ENCODE measurements around the gene OLFML2A.

The OLFML2A gene

GRCh38 chr9:124755061-124755460 lies 21.9 kb upstream of the OLFML2A start:
- no peak for TF ChIP-seq CTCF (IDR thresholded peaks at IDR 0.05)
- Histone ChIP-seq H3K4me3 (ENCODE audit: low read depth, low read length) (no peak overlapping the region), H3K27ac (no peak overlapping the region), H3K36me3 (ENCODE audit: control insufficient read depth, insufficient read depth, low read length) (no peaks in the 10 kb centered on the region), H3K4me2 (ENCODE audit: low read length) (no peak overlapping the region), H3K4me1 (no peaks in the 10 kb centered on the region), H3K79me2 (peaks cover 2% of the 10 kb centered on the region), H3K27me3 (ENCODE audit: control insufficient read depth, insufficient read depth, low read length) (no peaks in the 10 kb centered on the region), H2AFZ (no peak overlapping the region), H3K9ac (no peak overlapping the region), H3K9me3 (ENCODE audit: control insufficient read depth, low read length) (no peaks in the 10 kb centered on the region)

GRCh38 chr9:124756011-124756410 lies 20.9 kb upstream of the OLFML2A start:
- no peak overlapping the region for H3K4me2 ChIP-seq (ENCODE audit: low read length)
- H3K36me3 ChIP-seq (ENCODE audit: control insufficient read depth, insufficient read depth, low read length) = no peaks in the 10 kb centered on the region
- H3K79me2 ChIP-seq = peaks cover 2% of the 10 kb centered on the region
- H3K27ac ChIP-seq = no peak overlapping the region
- no peak overlapping the region for H2AFZ ChIP-seq
- H3K4me1 ChIP-seq = no peaks in the 10 kb centered on the region
- H3K4me3 ChIP-seq (ENCODE audit: low read depth, low read length) = no peak overlapping the region
- no peaks in the 10 kb centered on the region for H3K9me3 ChIP-seq (ENCODE audit: control insufficient read depth, low read length)
- H3K27me3 ChIP-seq (ENCODE audit: control insufficient read depth, insufficient read depth, low read length) = no peaks in the 10 kb centered on the region
- no peak for TF ChIP-seq CTCF (IDR thresholded peaks at IDR 0.05)
- no peak overlapping the region for H3K9ac ChIP-seq

GRCh38 chr9:124757616-124758015 lies 19.3 kb upstream of the OLFML2A start:
- H2AFZ ChIP-seq = no peak overlapping the region
- H3K27me3 ChIP-seq (ENCODE audit: control insufficient read depth, insufficient read depth, low read length) = no peaks in the 10 kb centered on the region

GRCh38 chr9:124758061-124758460 lies 18.9 kb upstream of the OLFML2A start:
- Histone ChIP-seq H2AFZ (no peak overlapping the region), H3K4me1 (no peaks in the 10 kb centered on the region), H3K4me2 (ENCODE audit: low read length) (no peak overlapping the region), H3K36me3 (ENCODE audit: control insufficient read depth, insufficient read depth, low read length) (no peaks in the 10 kb centered on the region), H3K4me3 (ENCODE audit: low read depth, low read length) (no peak overlapping the region), H3K9me3 (ENCODE audit: control insufficient read depth, low read length) (no peaks in the 10 kb centered on the region), H3K79me2 (peaks cover 2% of the 10 kb centered on the region), H3K27ac (no peak overlapping the region), H3K27me3 (ENCODE audit: control insufficient read depth, insufficient read depth, low read length) (no peaks in the 10 kb centered on the region), H3K9ac (no peak overlapping the region)
- TF ChIP-seq CTCF (IDR thresholded peaks at IDR 0.05) = no peak

More at GRCh38 chr9:124757616-124758015, 19.3 kb upstream of the OLFML2A start:
- no peak overlapping the region for H3K4me2 ChIP-seq (ENCODE audit: low read length)
- peaks cover 2% of the 10 kb centered on the region for H3K79me2 ChIP-seq
- no peak for TF ChIP-seq CTCF (IDR thresholded peaks at IDR 0.05)
- H3K36me3 ChIP-seq (ENCODE audit: control insufficient read depth, insufficient read depth, low read length) = no peaks in the 10 kb centered on the region
- no peak overlapping the region for H3K4me3 ChIP-seq (ENCODE audit: low read depth, low read length)
- H3K9me3 ChIP-seq (ENCODE audit: control insufficient read depth, low read length) = no peaks in the 10 kb centered on the region
- no peaks in the 10 kb centered on the region for H3K4me1 ChIP-seq
- H3K9ac ChIP-seq = no peak overlapping the region
- no peak overlapping the region for H3K27ac ChIP-seq

GRCh38 chr9:124758691-124759090 lies 18.2 kb upstream of the OLFML2A start:
- H2AFZ ChIP-seq = no peak overlapping the region
- peaks cover 2% of the 10 kb centered on the region for H3K79me2 ChIP-seq
- H3K4me2 ChIP-seq (ENCODE audit: low read length) = no peak overlapping the region
- no peaks in the 10 kb centered on the region for H3K36me3 ChIP-seq (ENCODE audit: control insufficient read depth, insufficient read depth, low read length)
- H3K27me3 ChIP-seq (ENCODE audit: control insufficient read depth, insufficient read depth, low read length) = no peaks in the 10 kb centered on the region
- no peak overlapping the region for H3K27ac ChIP-seq
- H3K4me3 ChIP-seq (ENCODE audit: low read depth, low read length) = no peak overlapping the region
- H3K4me1 ChIP-seq = no peaks in the 10 kb centered on the region
- H3K9ac ChIP-seq = no peak overlapping the region
- no peaks in the 10 kb centered on the region for H3K9me3 ChIP-seq (ENCODE audit: control insufficient read depth, low read length)
- TF ChIP-seq CTCF (IDR thresholded peaks at IDR 0.05) = no peak

Measured in parathyroid adenoma (tissue), 2 donors.